ENCODE measurements around the gene MLXIP.
A peak's percentile ranks its signal among the peaks of the same experiment; 100 is the strongest.

The MLXIP gene

DNA sequence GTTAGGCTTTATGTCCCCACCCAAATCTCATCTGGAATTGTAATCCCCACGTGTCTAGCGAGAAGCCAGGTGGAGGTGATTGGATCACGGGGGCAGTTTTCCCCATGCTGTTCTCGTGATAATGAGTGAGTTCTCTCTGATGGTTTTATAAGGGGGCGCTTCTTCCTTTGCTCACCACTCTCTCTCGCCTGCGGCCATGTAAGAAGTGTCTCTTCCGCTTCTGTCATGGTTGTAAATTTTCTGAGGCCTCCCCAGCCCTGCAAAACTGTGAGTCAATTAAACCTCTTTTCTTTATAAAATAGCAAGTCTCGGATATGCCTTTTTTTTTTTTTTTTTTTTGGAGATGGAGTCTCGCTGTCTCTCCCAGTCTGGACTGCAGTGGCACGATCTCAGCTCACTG, 82.2 kb downstream of the MLXIP start:
- Histone ChIP-seq H3K4me3 (no peak overlapping the region), H3K9me3 (ENCODE audit: low read depth, low read length) (no peaks in the 10 kb centered on the region), H3K36me3 (ENCODE audit: insufficient read depth, low read length) (no peaks in the 10 kb centered on the region), H3K27ac (no peak overlapping the region), H3K9ac (ENCODE audit: insufficient read length) (no peak overlapping the region)
- TF ChIP-seq EZH2 (IDR thresholded peaks at IDR 0.05): no peak
- no peak for TF ChIP-seq FOXP2 (optimal IDR thresholded peaks at IDR 0.05; ENCODE audit: control extremely low read depth, extremely low read length, insufficient read depth)
- no peak for TF ChIP-seq POLR2AphosphoS5 (IDR thresholded peaks at IDR 0.05; ENCODE audit: borderline replicate concordance, low read depth, low read length)
- DNase-seq (ENCODE audit: low read depth, low spot score): peak; percentile 62

- no peak for DNase-seq (ENCODE audit: low read depth, low spot score)
- H3K27ac ChIP-seq: no peak overlapping the region
- H3K9ac ChIP-seq (ENCODE audit: insufficient read length): no peak overlapping the region
- no peaks in the 10 kb centered on the region for H3K9me3 ChIP-seq (ENCODE audit: low read depth, low read length)
- no peak overlapping the region for H3K4me3 ChIP-seq
- TF ChIP-seq FOXP2 (optimal IDR thresholded peaks at IDR 0.05; ENCODE audit: control extremely low read depth, extremely low read length, insufficient read depth): no peak
- no peak for TF ChIP-seq EZH2 (IDR thresholded peaks at IDR 0.05)
- no peak for TF ChIP-seq POLR2AphosphoS5 (IDR thresholded peaks at IDR 0.05; ENCODE audit: borderline replicate concordance, low read depth, low read length)
- H3K36me3 ChIP-seq (ENCODE audit: insufficient read depth, low read length): no peaks in the 10 kb centered on the region
These were observed 83.1 kb downstream of the MLXIP start for GRCh38 chr12:122161682-122162081.

GRCh38 chr12:122162976-122163375, 84.4 kb downstream of the MLXIP start:
- TF ChIP-seq EZH2 (IDR thresholded peaks at IDR 0.05): no peak
- H3K9ac ChIP-seq (ENCODE audit: insufficient read length): no peak overlapping the region
- H3K4me3 ChIP-seq: no peak overlapping the region
- H3K27ac ChIP-seq: no peak overlapping the region
- no peak for DNase-seq (ENCODE audit: low read depth, low spot score)
- no peaks in the 10 kb centered on the region for H3K36me3 ChIP-seq (ENCODE audit: insufficient read depth, low read length)
- H3K9me3 ChIP-seq (ENCODE audit: low read depth, low read length): no peaks in the 10 kb centered on the region

DNA sequence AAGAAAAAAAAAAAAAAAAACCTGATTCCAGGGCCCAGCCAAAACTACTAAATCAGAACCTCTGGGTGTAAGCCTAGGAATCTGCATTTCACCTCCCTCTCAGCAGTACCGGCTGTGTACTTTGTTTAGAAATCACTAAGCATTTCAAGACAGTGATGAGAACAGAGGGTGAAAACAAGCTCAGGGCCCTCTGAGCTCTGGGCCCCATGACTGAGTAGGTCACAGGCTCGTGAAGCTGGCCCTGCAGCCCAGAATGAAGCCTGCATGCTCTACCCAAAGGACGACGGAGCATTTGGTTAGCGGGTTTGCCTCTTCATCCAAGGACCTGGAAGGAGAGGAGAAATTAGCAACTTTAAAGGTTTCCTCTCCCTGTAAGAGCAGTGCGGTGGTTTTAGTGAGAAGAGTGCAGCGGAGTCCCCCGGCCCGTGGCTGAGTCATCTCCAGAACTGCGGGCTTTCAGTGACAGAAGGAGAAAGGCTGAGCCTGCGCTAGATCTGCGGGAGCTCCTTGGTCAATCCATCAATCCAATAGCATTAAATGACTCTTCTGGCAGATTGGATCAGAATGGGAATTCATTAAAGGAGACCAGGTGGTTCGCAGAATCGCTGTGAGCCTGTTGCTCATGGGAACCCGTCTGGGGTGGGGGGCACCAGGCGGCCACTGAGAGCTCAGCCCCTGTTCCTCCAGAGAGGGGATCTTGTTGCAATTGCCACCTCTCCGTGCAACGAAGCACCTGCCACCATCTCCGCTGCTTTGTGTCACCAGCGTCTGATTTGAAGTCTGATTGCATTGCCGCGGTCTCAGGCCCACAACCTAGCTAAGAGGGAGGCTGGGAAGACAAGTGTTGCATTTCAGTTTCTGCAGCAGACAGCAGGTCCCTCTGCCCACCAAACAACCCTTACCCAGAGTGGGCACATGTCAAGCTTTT, 88.1 kb downstream of the MLXIP start:
- Histone ChIP-seq H3K4me3 (no peak overlapping the region), H3K36me3 (ENCODE audit: insufficient read depth, low read length) (no peaks in the 10 kb centered on the region), H3K9ac (ENCODE audit: insufficient read length) (no peak overlapping the region), H3K27ac (no peak overlapping the region), H3K9me3 (ENCODE audit: low read depth, low read length) (no peaks in the 10 kb centered on the region)
- DNase-seq (ENCODE audit: low read depth, low spot score): no peak
- TF ChIP-seq EZH2 (IDR thresholded peaks at IDR 0.05) (no peak), POLR2AphosphoS5 (IDR thresholded peaks at IDR 0.05; ENCODE audit: borderline replicate concordance, low read depth, low read length) (no peak), FOXP2 (optimal IDR thresholded peaks at IDR 0.05; ENCODE audit: control extremely low read depth, extremely low read length, insufficient read depth) (no peak)

GRCh38 chr12:122167356-122167925, 88.9 kb downstream of the MLXIP start:
- no peak for DNase-seq (ENCODE audit: low read depth, low spot score)
- no peak overlapping the region for H3K4me3 ChIP-seq
- TF ChIP-seq POLR2AphosphoS5 (IDR thresholded peaks at IDR 0.05; ENCODE audit: borderline replicate concordance, low read depth, low read length) (no peak), FOXP2 (optimal IDR thresholded peaks at IDR 0.05; ENCODE audit: control extremely low read depth, extremely low read length, insufficient read depth) (no peak), EZH2 (IDR thresholded peaks at IDR 0.05) (no peak)
- no peaks in the 10 kb centered on the region for H3K36me3 ChIP-seq (ENCODE audit: insufficient read depth, low read length)
- no peak overlapping the region for H3K9ac ChIP-seq (ENCODE audit: insufficient read length)
- H3K27ac ChIP-seq: no peak overlapping the region
- no peaks in the 10 kb centered on the region for H3K9me3 ChIP-seq (ENCODE audit: low read depth, low read length)

GRCh38 chr12:122168492-122168891, 89.9 kb downstream of the MLXIP start:
- H3K27ac ChIP-seq: no peak overlapping the region
- H3K9ac ChIP-seq (ENCODE audit: insufficient read length): no peak overlapping the region
- no peak overlapping the region for H3K4me3 ChIP-seq
- DNase-seq (ENCODE audit: low read depth, low spot score): no peak
- no peaks in the 10 kb centered on the region for H3K9me3 ChIP-seq (ENCODE audit: low read depth, low read length)
- H3K36me3 ChIP-seq (ENCODE audit: insufficient read depth, low read length): no peaks in the 10 kb centered on the region
- no peak for TF ChIP-seq EZH2 (IDR thresholded peaks at IDR 0.05)
- no peak for TF ChIP-seq FOXP2 (optimal IDR thresholded peaks at IDR 0.05; ENCODE audit: control extremely low read depth, extremely low read length, insufficient read depth)
- TF ChIP-seq POLR2AphosphoS5 (IDR thresholded peaks at IDR 0.05; ENCODE audit: borderline replicate concordance, low read depth, low read length): no peak

DNA sequence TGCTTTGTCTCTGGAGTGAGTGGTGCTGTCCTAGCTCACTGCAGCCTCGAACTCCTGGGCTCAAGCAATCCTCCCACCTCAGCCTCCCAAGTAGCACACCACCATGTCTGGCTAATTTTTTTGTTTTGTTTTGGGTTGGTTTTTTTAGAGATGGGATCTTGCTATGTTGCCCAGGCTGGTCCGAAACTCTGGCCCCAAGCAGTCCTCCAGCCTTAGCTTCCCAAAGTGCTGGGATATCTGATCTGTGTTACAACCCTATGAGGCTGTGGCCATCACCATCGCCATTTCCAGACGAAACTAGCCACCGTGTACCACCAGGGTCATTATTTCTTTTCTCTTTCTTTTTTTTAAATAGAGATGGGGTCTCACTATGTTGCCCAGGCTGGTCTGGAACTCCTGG, 92.8 kb downstream of the MLXIP start:
- Histone ChIP-seq H3K9me3 (ENCODE audit: low read depth, low read length) (no peaks in the 10 kb centered on the region), H3K36me3 (ENCODE audit: insufficient read depth, low read length) (no peaks in the 10 kb centered on the region), H3K4me3 (no peak overlapping the region), H3K9ac (ENCODE audit: insufficient read length) (no peak overlapping the region), H3K27ac (no peak overlapping the region)
- no peak for TF ChIP-seq POLR2AphosphoS5 (IDR thresholded peaks at IDR 0.05; ENCODE audit: borderline replicate concordance, low read depth, low read length)
- no peak for TF ChIP-seq EZH2 (IDR thresholded peaks at IDR 0.05)
- no peak for TF ChIP-seq FOXP2 (optimal IDR thresholded peaks at IDR 0.05; ENCODE audit: control extremely low read depth, extremely low read length, insufficient read depth)
- no peak for DNase-seq (ENCODE audit: low read depth, low spot score)

- no peak for TF ChIP-seq FOXP2 (optimal IDR thresholded peaks at IDR 0.05; ENCODE audit: control extremely low read depth, extremely low read length, insufficient read depth)
- TF ChIP-seq POLR2AphosphoS5 (IDR thresholded peaks at IDR 0.05; ENCODE audit: borderline replicate concordance, low read depth, low read length): no peak
- TF ChIP-seq EZH2 (IDR thresholded peaks at IDR 0.05): no peak
- H3K4me3 ChIP-seq: no peak overlapping the region
- H3K9me3 ChIP-seq (ENCODE audit: low read depth, low read length): no peaks in the 10 kb centered on the region
- DNase-seq (ENCODE audit: low read depth, low spot score): no peak
- no peak overlapping the region for H3K9ac ChIP-seq (ENCODE audit: insufficient read length)
- H3K36me3 ChIP-seq (ENCODE audit: insufficient read depth, low read length): no peaks in the 10 kb centered on the region
- no peak overlapping the region for H3K27ac ChIP-seq
These were observed 93.8 kb downstream of the MLXIP start for GRCh38 chr12:122172262-122172939.

All from SK-N-MC (cell line).